Thymus (tissue), 11 donors: ENCODE measurements around the gene RBFOX2. TPM values are rescaled to one million over a fixed set of nuclear protein-coding genes. Genes with fewer than 3 reads are reported as not detected.

Experiments
- DNase-seq, 9 donors: peaks; one replicate each; pipeline ENCODE4 v3.0.0-alpha.2; 2013; ENCODE audit warnings: low spot score in 9 of 9, low read depth in 6 of 9, missing footprints in 1 of 9
- H3K27ac ChIP-seq, 2 donors: one replicate each; pipeline ENCODE4 v1.5.1; 2013; ENCODE audit warnings: control low read depth in 1 of 2, low read depth in 1 of 2, low read length in 1 of 2, mild to moderate bottlenecking in 1 of 2, moderate library complexity in 1 of 2
- H3K27me3 ChIP-seq, 2 donors: one replicate each; pipeline ENCODE4 v1.5.1; 2013; ENCODE audit warnings: low read length in 1 of 2; ENCODE audit not compliant: control insufficient read depth in 2 of 2, insufficient read depth in 1 of 2
- H3K36me3 ChIP-seq, 2 donors: one replicate each; pipeline ENCODE4 v1.5.1; 2013; ENCODE audit warnings: low read length in 1 of 2, mild to moderate bottlenecking in 1 of 2, moderate library complexity in 1 of 2; ENCODE audit not compliant: control insufficient read depth in 2 of 2, insufficient read depth in 2 of 2
- H3K4me1 ChIP-seq, 2 donors: one replicate each; pipeline ENCODE4 v1.5.1; 2013; ENCODE audit warnings: low read length in 2 of 2; ENCODE audit not compliant: control insufficient read depth in 2 of 2, insufficient read depth in 2 of 2
- H3K4me3 ChIP-seq, 2 donors: one replicate each; pipeline ENCODE4 v1.5.1; 2013; ENCODE audit warnings: low read length in 2 of 2, control low read depth in 1 of 2, mild to moderate bottlenecking in 1 of 2
- H3K9me3 ChIP-seq, 2 donors: one replicate each; pipeline ENCODE4 v1.5.1; 2013; ENCODE audit warnings: low read length in 1 of 2, mild to moderate bottlenecking in 1 of 2; ENCODE audit not compliant: control insufficient read depth in 2 of 2, insufficient read depth in 1 of 2
- WGBS: extraction: QIAGEN DNeasy Blood & Tissue Kit; methylation state at CpG from one replicate; pipeline ENCODE4 v1.1.7; 2013; 5-methylcytosine and 5-hydroxymethylcytosine counted together
- polyA plus RNA-seq: library from polyadenylated mRNA; stranded (reverse); fragments of 200-250 nt; gene quantifications from one replicate; pipeline ENCODE4 v1.2.3, GENCODE V29; 2013
- total RNA-seq: library from RNA; stranded (reverse); fragments of 120-200 nt; gene quantifications from one replicate; pipeline ENCODE4 v1.2.4, GENCODE V29; 2013
- donor health status: healthy.

The RBFOX2 gene
- total and polyA plus RNA-seq, 2 donors, result 10.2 to 14.9 TPM

DNA sequence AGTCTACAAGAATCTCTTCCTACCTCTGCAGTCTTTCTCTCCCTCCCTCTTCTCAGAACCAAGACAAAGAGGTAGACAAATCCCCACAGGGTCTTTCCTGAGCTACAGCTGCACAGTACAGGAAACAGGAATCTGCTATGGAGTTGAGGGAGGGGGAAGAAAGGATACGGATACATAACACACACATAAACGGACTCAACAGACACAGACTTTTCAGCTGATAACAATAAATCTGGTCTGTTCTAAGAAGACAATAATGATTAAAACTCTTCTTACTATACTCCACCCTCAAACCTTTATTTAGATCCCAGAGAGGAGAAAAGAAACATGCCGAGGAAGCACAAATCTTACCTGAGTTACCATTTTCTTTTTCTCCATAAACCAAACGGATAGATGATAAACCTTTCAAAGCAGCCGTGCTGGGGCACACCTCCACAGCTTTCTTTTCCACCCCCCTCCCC lies 188.8 kb downstream of the RBFOX2 start:
- Histone ChIP-seq H3K4me3 (peak overlapping the region; percentile 4 to 33), H3K9me3 (no peaks in the 10 kb centered on the region), H3K4me1 (peaks cover 0 to 5% of the 10 kb centered on the region in 2 donors), H3K36me3 (no peaks in the 10 kb centered on the region), H3K27me3 (no peaks in the 10 kb centered on the region), H3K27ac (peak overlapping the region; percentile 49 to 64)
- WGBS, result 16% methylated on average over 5 of the region's 5 CpGs
- DNase-seq, result no peak

DNA sequence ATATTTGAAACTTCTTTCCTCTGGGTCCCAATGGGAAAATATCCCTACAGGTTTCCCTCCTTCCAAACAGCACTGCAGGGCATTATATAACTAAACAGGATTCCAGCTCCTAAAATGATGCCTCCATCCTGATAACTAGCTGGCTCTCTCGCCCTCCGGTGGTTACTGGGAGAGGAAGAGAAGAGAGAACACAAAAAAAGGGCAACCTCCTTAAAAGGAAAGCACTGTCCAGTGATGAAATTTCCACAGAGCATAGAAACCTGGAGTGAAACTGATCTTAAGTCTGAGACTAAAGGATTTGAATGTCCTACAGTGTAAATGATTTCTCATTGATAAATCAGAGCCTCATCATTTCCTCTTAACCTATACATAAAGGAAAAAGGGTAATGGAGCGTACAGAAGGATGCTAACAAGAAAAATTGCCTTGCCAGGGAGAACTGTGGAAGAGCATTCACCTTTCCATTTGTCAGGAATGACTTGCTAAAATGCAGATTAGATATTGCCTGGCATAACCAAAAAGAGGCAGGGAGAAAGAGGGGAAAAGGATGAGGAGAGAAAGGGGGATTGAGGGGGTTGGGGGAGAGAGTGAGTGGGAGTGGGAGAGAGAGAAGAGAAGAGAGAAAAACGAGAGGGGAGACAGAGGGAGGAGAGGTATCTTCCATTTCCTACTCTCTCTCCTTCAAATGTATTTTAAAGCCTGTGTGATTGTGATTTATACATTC lies 189.6 kb downstream of the RBFOX2 start:
- H3K9me3 ChIP-seq, result no peaks in the 10 kb centered on the region
- no peaks in the 10 kb centered on the region for H3K27me3 ChIP-seq
- H3K4me3 ChIP-seq, result peak overlapping the region; percentile 4 to 33
- H3K36me3 ChIP-seq, result no peaks in the 10 kb centered on the region
- DNase-seq, result peak in 2 of 9 donors; percentile 7 to 27
- H3K27ac ChIP-seq, result peak overlapping the region in 1 of 2 donors; percentile 64
- 55% methylated on average over 4 of the region's 4 CpGs for WGBS
- peaks cover 0 to 5% of the 10 kb centered on the region in 2 donors for H3K4me1 ChIP-seq

DNA sequence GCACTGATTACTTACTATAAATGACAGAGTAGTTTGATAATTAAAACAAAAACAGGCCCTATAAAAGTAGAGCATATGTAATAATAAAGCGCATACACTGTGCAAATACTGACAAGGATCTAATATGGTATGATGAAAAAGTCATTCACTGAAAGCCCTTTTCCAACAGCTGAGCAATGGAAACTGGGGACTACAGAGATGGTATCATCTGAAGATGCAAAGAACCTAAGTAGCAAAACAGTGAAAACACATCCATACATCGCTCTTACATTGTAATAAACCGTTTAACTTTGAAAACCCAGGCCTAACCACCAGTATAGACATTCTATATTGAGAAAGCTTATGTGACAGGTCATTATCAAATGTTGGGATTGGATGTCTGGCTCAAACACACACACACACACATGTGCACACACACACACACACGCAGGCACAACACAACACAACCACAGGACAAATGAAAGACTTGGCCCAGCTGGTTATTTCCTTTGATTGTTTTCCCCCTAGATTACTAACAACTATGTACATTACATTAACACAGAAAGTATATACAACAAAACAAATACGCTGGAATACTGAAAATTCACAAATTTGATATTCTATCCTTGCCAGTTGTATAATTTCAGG lies 191.4 kb downstream of the RBFOX2 start:
- peaks cover 0 to 5% of the 10 kb centered on the region in 2 donors for H3K4me1 ChIP-seq
- H3K4me3 ChIP-seq, result no peak overlapping the region
- no peaks in the 10 kb centered on the region for H3K27me3 ChIP-seq
- H3K9me3 ChIP-seq, result no peaks in the 10 kb centered on the region
- H3K36me3 ChIP-seq, result no peaks in the 10 kb centered on the region
- no peak overlapping the region for H3K27ac ChIP-seq
- DNase-seq, result no peak
- WGBS, result 96% methylated on average over 5 of the region's 5 CpGs

DNA sequence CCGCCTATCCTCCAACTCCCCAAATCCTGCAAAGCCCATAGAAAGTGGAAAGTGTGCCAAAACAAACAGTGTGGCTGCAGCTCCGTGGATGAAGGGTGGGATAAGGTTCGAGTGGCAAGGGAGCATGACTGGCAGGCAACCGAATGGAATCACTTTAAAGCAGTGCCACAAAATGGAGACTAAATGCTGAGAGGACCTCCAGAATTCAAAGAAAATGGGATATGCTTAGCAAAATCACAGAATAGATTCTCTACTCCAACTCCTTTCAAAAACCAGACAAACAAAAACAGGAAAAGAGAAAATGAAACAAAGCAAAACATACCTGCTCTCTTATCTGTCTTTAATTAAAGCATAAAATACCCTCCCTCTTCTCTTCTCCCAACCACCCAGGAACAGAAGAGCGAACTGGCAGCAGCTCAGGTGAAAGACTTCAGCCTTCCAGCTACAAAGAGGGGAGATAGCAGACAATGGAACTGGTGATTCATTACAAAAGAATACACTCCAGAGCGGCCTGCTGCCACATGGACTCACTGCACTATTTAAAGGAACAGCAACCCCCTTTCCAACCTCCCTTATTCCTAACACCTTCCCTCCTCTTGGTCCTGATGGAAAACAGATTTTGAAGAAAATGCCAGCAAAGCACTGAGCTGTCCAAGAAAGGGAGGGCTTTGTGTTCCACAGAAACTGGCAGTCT lies 192.5 kb downstream of the RBFOX2 start:
- no peak overlapping the region for H3K4me3 ChIP-seq

DNA sequence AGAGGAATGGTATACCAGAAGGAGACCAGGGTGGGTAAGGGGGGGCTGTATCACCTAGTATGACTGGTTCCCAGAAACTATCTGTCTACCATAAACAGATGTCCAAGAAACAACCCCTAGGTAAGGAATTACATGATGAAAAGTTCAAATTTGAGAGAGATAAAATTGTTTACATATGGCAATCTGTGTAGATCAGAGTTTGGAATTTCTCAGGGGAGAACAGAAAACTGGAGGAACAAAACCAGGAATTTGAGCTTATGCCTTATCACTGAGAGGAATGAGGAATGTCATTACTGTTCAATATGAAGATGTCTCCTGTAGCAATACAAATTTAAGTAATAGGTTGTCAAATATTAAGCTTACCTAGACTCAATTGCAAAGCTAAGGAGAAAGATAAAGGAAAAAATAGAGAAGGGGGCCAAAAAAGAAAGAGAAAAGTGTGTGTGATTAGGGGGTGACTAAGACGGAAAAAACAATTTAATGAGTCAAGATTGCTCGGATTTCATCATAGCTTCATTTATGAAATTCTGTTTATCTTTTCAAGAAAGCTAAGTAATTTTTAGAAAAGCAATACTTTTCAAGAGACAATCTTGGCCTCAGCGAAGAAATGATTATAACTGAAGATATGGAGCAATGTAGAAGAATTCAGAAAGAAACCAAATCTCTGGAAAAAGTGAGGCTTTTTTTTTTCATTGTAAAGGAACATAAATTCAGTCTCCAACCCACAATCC lies 193.2 kb downstream of the RBFOX2 start:
- Histone ChIP-seq H3K27me3 (no peaks in the 10 kb centered on the region), H3K36me3 (no peaks in the 10 kb centered on the region), H3K4me1 (peaks cover 0 to 5% of the 10 kb centered on the region in 2 donors), H3K27ac (peak overlapping the region in 1 of 2 donors; percentile 32), H3K4me3 (no peak overlapping the region), H3K9me3 (no peaks in the 10 kb centered on the region)
- 94% methylated on average over 3 of the region's 3 CpGs for WGBS
- DNase-seq, result no peak

More for the DNA sequence above, 192.5 kb downstream of the RBFOX2 start:
- H3K4me1 ChIP-seq, result peaks cover 0 to 5% of the 10 kb centered on the region in 2 donors
- H3K36me3 ChIP-seq, result no peaks in the 10 kb centered on the region
- 79% methylated on average over 6 of the region's 6 CpGs for WGBS
- peak overlapping the region; percentile 32 to 40 for H3K27ac ChIP-seq
- no peak for DNase-seq
- no peaks in the 10 kb centered on the region for H3K9me3 ChIP-seq
- H3K27me3 ChIP-seq, result no peaks in the 10 kb centered on the region

DNA sequence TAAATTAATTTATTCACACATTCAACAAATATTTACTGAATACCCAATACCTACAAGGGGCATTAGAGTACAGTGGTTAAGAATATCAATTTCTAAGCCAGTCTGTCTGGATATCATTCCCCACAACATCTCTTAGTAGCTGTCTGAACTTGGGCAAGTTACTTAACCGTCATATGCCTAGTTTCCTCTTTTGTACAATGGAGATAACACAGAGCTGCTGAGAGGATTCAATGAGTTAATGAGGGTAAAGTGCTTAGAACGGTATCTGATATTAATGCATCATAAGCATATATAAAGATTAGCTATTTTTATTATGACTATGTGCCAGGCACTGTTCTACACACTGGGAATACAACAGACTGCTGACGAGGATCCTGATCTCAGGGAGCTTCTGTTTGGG lies 194.6 kb downstream of the RBFOX2 start:
- no peak overlapping the region for H3K27ac ChIP-seq
- H3K9me3 ChIP-seq, result no peaks in the 10 kb centered on the region
- no peak overlapping the region for H3K4me3 ChIP-seq
- H3K36me3 ChIP-seq, result no peaks in the 10 kb centered on the region
- H3K4me1 ChIP-seq, result no peaks in the 10 kb centered on the region
- DNase-seq, result no peak
- H3K27me3 ChIP-seq, result no peaks in the 10 kb centered on the region
- WGBS, result 78% methylated on average over 3 of the region's 3 CpGs

DNA sequence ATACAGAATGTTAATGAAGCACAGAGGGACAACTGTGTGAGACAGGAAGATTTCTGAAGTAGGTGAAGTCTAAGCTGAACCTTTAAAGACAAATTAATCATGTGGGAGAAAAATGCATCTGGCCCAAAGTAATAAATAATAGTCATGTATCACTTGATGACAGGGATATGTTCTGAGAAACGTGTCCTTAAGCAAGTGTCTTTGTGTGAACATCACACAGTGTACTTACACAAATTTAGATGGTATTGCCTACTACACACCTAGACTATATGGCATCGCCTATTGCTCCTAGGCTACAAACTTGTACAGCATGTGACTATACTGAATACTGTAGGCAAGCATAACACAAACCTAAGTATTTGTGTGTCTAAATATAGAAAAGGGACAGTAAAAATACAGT lies 198.3 kb downstream of the RBFOX2 start:
- Histone ChIP-seq H3K27ac (no peak overlapping the region), H3K4me1 (no peaks in the 10 kb centered on the region), H3K36me3 (no peaks in the 10 kb centered on the region), H3K4me3 (no peak overlapping the region), H3K27me3 (no peaks in the 10 kb centered on the region), H3K9me3 (no peaks in the 10 kb centered on the region)
- DNase-seq, result no peak
- WGBS, result 95% methylated on average over 2 of the region's 2 CpGs

DNA sequence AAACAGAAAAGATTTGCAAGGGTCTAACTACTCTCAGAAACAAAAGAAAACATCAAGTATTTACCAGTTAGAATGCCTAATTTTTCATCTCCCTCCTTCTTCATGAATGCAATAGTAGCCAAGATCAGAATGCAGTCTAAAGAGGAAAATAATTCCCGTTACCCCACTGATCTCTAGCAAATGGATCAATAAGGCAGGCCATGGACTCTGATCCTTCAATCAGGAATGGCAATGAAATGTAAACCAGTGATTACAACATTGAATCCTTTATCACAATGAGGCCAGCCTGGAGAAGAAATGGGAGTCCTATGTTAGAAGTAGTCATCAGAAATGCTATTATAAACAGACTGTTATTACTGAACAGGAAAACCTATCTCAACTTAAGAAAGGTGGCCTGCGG lies 204.4 kb downstream of the RBFOX2 start:
- Histone ChIP-seq H3K4me1 (no peaks in the 10 kb centered on the region), H3K4me3 (no peak overlapping the region), H3K27me3 (no peaks in the 10 kb centered on the region), H3K27ac (no peak overlapping the region), H3K9me3 (no peaks in the 10 kb centered on the region), H3K36me3 (no peaks in the 10 kb centered on the region)
- WGBS, result 98% methylated on average over 2 of the region's 2 CpGs
- no peak for DNase-seq
